Measurements from ENCODE around the gene ERP29.
"Not testable (repeated sequence)": the region's sequence is repeated elsewhere in the genome, so short reads cannot be mapped to it uniquely, and the experiment has no call there.

The ERP29 gene

GRCh38 chr12:112005419-112006395 is 7.5 kb upstream of the ERP29 start:
- DNase-seq, result peak; percentile 36

- DNase-seq, result no peak
Measured at GRCh38 chr12:112007945-112008344, 5.3 kb upstream of the ERP29 start.

- DNase-seq, result no peak
Measured at GRCh38 chr12:112008918-112009317, 4.3 kb upstream of the ERP29 start.

GRCh38 chr12:112009596-112009995 is 3.6 kb upstream of the ERP29 start:
- DNase-seq, result not testable (repeated sequence)

GRCh38 chr12:112010415-112011344 is 2.5 kb upstream of the ERP29 start:
- no peak for DNase-seq

GRCh38 chr12:112011685-112012084 is 1.5 kb upstream of the ERP29 start:
- no peak for DNase-seq

GRCh38 chr12:112013601-112014402 is 576 bp downstream of the ERP29 start:
- peak; percentile 85 for DNase-seq

- DNase-seq, result no peak
Measured at GRCh38 chr12:112015938-112016337, 2.7 kb downstream of the ERP29 start.

GRCh38 chr12:112017041-112017440 is 3.8 kb downstream of the ERP29 start:
- DNase-seq, result no peak

- no peak for DNase-seq
Measured at GRCh38 chr12:112018571-112019237, 5.5 kb downstream of the ERP29 start.

- DNase-seq, result no peak
Measured at GRCh38 chr12:112020947-112021457, 7.8 kb downstream of the ERP29 start.

- no peak for DNase-seq
Measured at GRCh38 chr12:112022241-112023016, 9.2 kb downstream of the ERP29 start.

GRCh38 chr12:112023759-112024396 is 10.7 kb downstream of the ERP29 start:
- peak; percentile 39 for DNase-seq

GRCh38 chr12:112025808-112026375 is 12.7 kb downstream of the ERP29 start:
- no peak for DNase-seq

- DNase-seq, result no peak
Measured at GRCh38 chr12:112029301-112029700, 16.1 kb downstream of the ERP29 start.

- DNase-seq, result no peak
Measured at GRCh38 chr12:112031472-112031871, 18.2 kb downstream of the ERP29 start.

GRCh38 chr12:112032292-112032691 is 19.1 kb downstream of the ERP29 start:
- DNase-seq, result no peak

- no peak for DNase-seq
Measured at GRCh38 chr12:112035219-112035785, 22.1 kb downstream of the ERP29 start.

GRCh38 chr12:112036614-112037013 is 23.4 kb downstream of the ERP29 start:
- not testable (repeated sequence) for DNase-seq

- DNase-seq, result no peak
Measured at GRCh38 chr12:112046003-112046402, 32.8 kb downstream of the ERP29 start.

Data from NCI-H510A treated with DMSO at 0.1 percent for 48 hours (cell line).